Vagina (tissue), 2 donors: ENCODE results near the gene CMIP.

ENCODE experiments used
- POLR2A ChIP-seq, 2 donors: fragments of 450-650 bp; IDR thresholded peaks; one replicate each; pipeline ENCODE4 v1.6.1; 2017; ENCODE audit warnings: antibody characterized with exemption in 2 of 2, mild to moderate bottlenecking in 2 of 2, moderate library complexity in 2 of 2
- TF ChIP-seq, protein P1 (sequence below), 3 experiments: fragments of 450-650 bp in 2 of 3; fragments of 200-600 bp in 1 of 3; sonication (generic) in 1 of 3; IDR thresholded peaks; one replicate each; pipeline ENCODE4 v1.5.1; 2017 to 2019; ENCODE audit warnings: antibody characterized with exemption in 3 of 3, mild to moderate bottlenecking in 2 of 3, moderate library complexity in 2 of 3

GRCh38 chr16:81657224-81657623, 212.6 kb downstream of the CMIP start:
- no peak for TF ChIP-seq POLR2A (IDR thresholded peaks at IDR 0.05)
- TF ChIP-seq, protein P1, sequence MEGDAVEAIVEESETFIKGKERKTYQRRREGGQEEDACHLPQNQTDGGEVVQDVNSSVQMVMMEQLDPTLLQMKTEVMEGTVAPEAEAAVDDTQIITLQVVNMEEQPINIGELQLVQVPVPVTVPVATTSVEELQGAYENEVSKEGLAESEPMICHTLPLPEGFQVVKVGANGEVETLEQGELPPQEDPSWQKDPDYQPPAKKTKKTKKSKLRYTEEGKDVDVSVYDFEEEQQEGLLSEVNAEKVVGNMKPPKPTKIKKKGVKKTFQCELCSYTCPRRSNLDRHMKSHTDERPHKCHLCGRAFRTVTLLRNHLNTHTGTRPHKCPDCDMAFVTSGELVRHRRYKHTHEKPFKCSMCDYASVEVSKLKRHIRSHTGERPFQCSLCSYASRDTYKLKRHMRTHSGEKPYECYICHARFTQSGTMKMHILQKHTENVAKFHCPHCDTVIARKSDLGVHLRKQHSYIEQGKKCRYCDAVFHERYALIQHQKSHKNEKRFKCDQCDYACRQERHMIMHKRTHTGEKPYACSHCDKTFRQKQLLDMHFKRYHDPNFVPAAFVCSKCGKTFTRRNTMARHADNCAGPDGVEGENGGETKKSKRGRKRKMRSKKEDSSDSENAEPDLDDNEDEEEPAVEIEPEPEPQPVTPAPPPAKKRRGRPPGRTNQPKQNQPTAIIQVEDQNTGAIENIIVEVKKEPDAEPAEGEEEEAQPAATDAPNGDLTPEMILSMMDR (IDR thresholded peaks at IDR 0.05) = no peak
